ENCODE measurements around the gene HMCN2.

- TF ChIP-seq, protein P1, sequence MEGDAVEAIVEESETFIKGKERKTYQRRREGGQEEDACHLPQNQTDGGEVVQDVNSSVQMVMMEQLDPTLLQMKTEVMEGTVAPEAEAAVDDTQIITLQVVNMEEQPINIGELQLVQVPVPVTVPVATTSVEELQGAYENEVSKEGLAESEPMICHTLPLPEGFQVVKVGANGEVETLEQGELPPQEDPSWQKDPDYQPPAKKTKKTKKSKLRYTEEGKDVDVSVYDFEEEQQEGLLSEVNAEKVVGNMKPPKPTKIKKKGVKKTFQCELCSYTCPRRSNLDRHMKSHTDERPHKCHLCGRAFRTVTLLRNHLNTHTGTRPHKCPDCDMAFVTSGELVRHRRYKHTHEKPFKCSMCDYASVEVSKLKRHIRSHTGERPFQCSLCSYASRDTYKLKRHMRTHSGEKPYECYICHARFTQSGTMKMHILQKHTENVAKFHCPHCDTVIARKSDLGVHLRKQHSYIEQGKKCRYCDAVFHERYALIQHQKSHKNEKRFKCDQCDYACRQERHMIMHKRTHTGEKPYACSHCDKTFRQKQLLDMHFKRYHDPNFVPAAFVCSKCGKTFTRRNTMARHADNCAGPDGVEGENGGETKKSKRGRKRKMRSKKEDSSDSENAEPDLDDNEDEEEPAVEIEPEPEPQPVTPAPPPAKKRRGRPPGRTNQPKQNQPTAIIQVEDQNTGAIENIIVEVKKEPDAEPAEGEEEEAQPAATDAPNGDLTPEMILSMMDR (conservative IDR thresholded peaks at IDR 0.05) = no peak
- no peak for TF ChIP-seq EZH2 (IDR thresholded peaks at IDR 0.05; ENCODE audit: low read depth)
Observed at GRCh38 chr9:130276121-130276520, 10.6 kb downstream of the HMCN2 start.
